CD4-positive, alpha-beta T cell (primary cell): ENCODE measurements around the gene R3HCC1L. TPM values are rescaled to one million over a fixed set of nuclear protein-coding genes. Genes with fewer than 3 reads are reported as not detected.
"Not testable (repeated sequence)": the region's sequence is repeated elsewhere in the genome, so short reads cannot be mapped to it uniquely, and the experiment has no call there.

Experiments used
- ATAC-seq: fragments of 200-7000 bp; cut with Tn5 transposase; one replicate; pipeline ENCODE4 v1.10.0; 2022; ENCODE audit warnings: mild to moderate bottlenecking; ENCODE audit not compliant: poor library complexity
- CTCF ChIA-PET: fragments of 350-600 bp; sonication (Branson Sonifier 250); formaldehyde crosslinking; loops from one replicate; lab custom pipeline; 2021; ENCODE audit warnings: antibody characterized with exemption, inconsistent platforms; lab: Charles Lee
- POLR2A ChIA-PET: fragments of 350-600 bp; sonication (Branson Sonifier 250); formaldehyde crosslinking; loops from one replicate; lab custom pipeline; 2021; ENCODE audit warnings: antibody characterized with exemption, inconsistent platforms; lab: Charles Lee
- DNase-seq, 14 experiments: peaks; one replicate each; pipeline ENCODE4 v3.0.0-alpha.2; 2013 to 2020; ENCODE audit warnings: mixed read lengths in 2 of 14
- H3K27ac ChIP-seq, 2 donors: one replicate each; pipeline versions ENCODE4 v1.5.1 to v1.7.0; 2013; ENCODE audit warnings: low read length in 2 of 2, low read depth in 1 of 2, mild to moderate bottlenecking in 1 of 2
- H3K27me3 ChIP-seq, 2 experiments: 1 replicate in 1 of 2; 2 replicates in 1 of 2; pipeline versions ENCODE4 v1.6.1 to v1.7.0; 2013; ENCODE audit warnings: low read length in 2 of 2, control low read depth in 1 of 2, mild to moderate bottlenecking in 1 of 2, moderate library complexity in 1 of 2; ENCODE audit not compliant: insufficient read depth in 2 of 2, control insufficient read depth in 1 of 2
- H3K36me3 ChIP-seq: one replicate; pipeline ENCODE4 v1.6.1; 2013; ENCODE audit warnings: low read length, control low read depth; ENCODE audit not compliant: insufficient read depth
- H3K4me1 ChIP-seq: one replicate; pipeline ENCODE4 v1.6.1; 2013; ENCODE audit warnings: low read length, control low read depth; ENCODE audit not compliant: insufficient read depth
- H3K4me3 ChIP-seq: one replicate; pipeline ENCODE4 v1.5.1; 2013; ENCODE audit warnings: mild to moderate bottlenecking, low read length, moderate library complexity
- H3K9me3 ChIP-seq, 2 experiments: 1 replicate in 1 of 2; 2 replicates in 1 of 2; pipeline versions ENCODE4 v1.6.1 to v1.7.0; 2013; ENCODE audit warnings: low read length in 2 of 2, mild to moderate bottlenecking in 2 of 2, control low read depth in 1 of 2, moderate library complexity in 1 of 2; ENCODE audit not compliant: control insufficient read depth in 1 of 2, insufficient read depth in 1 of 2
- H3K27ac Mint-ChIP-seq: one replicate; pipeline ENCODE4 v1.8.0; 2020; ENCODE audit warnings: mixed read lengths
- H3K27me3 Mint-ChIP-seq: one replicate; pipeline ENCODE4 v1.8.0; 2021; ENCODE audit warnings: mixed read lengths
- H3K36me3 Mint-ChIP-seq: one replicate; pipeline ENCODE4 v1.8.0; 2021; ENCODE audit warnings: low read depth, mixed read lengths
- H3K4me1 Mint-ChIP-seq: one replicate; pipeline ENCODE4 v1.8.0; 2021; ENCODE audit warnings: low read depth, mixed read lengths
- H3K4me3 Mint-ChIP-seq: one replicate; pipeline ENCODE4 v1.8.0; 2020; ENCODE audit warnings: mild to moderate bottlenecking, mixed read lengths
- H3K9me3 Mint-ChIP-seq: one replicate; pipeline ENCODE4 v1.8.0; 2020; ENCODE audit warnings: mixed read lengths
- intact Hi-C, 2 experiments: fragments of 100-400 bp; cut with DNase I in 1 of 2; cut with micrococcal nuclease in 1 of 2; formaldehyde crosslinking; loops; one replicate each; pipeline versions ENCODE4 v1.15.1 to v1.9.0; 2023 to 2025; cut with DNase I, micrococcal nuclease
- total RNA-seq, 174 experiments: library from RNA in 2 of 174; stranded (reverse) in 2 of 174; gene quantifications; one replicate each; pipeline ENCODE4 v1.2.3 and lab custom pipeline; 2021 to 2026
- TF ChIP-seq, protein P1 (sequence below): fragments of 200-600 bp; IDR thresholded peaks from one replicate; pipeline ENCODE4 v1.8.0; 2022; ENCODE audit warnings: antibody characterized with exemption, mild to moderate bottlenecking

Gene R3HCC1L
- total RNA-seq, 2 experiments from 2014 or later, result 12.7 to 13.7 TPM

DNA sequence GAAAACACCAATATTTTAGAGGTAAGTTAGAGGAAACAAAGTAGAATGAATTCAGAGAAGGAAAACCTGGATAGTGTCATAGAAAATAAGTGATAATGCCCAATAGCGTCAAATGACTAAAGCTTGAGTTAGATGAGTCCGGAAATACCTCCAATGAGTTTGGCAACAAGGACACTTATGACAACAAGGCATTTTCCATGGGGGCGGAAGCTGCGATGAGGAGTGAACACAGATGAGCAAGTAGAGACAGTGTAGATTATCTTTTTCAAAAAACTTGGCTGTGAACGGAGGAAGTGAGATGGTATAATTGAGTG, 383 bp upstream of the R3HCC1L start:
- ChIA-PET CTCF (no interaction called here), POLR2A (interaction anchor here (0.8 to 1.4 kb wide), 11 partner anchors 12 to 1598 kb away, joined by 3 to 8 read pairs (median 7); partner anchors contain the start of genes AVPI1, COX15, CUTC and GOLGA7B)
- Mint-ChIP-seq H3K9me3 (peaks cover 4% of the 10 kb centered on the region), H3K27ac (peak overlapping the region; percentile 96), H3K4me1 (peaks cover 43% of the 10 kb centered on the region), H3K27me3 (peaks cover under 1% of the 10 kb centered on the region), H3K36me3 (peaks cover 17% of the 10 kb centered on the region), H3K4me3 (peak overlapping the region; percentile 86)
- H3K4me1 ChIP-seq, result peaks cover 35% of the 10 kb centered on the region
- H3K4me3 ChIP-seq, result peak overlapping the region; percentile 96
- no peak for ATAC-seq
- H3K27ac ChIP-seq, result peak overlapping the region; percentile 87 to 97
- intact Hi-C loops, result loop anchor here (2.0 to 10.0 kb wide), 10 partner anchors 313 to 1598 kb away; partner anchors contain the start of genes ARHGAP19 (in 1 of the 2), AVPI1 (in 1 of the 2), COX15 (in 1 of the 2) and CUTC (in 1 of the 2)
- no peak for DNase-seq
- no peaks in the 10 kb centered on the region for H3K36me3 ChIP-seq
- TF ChIP-seq, protein P1, sequence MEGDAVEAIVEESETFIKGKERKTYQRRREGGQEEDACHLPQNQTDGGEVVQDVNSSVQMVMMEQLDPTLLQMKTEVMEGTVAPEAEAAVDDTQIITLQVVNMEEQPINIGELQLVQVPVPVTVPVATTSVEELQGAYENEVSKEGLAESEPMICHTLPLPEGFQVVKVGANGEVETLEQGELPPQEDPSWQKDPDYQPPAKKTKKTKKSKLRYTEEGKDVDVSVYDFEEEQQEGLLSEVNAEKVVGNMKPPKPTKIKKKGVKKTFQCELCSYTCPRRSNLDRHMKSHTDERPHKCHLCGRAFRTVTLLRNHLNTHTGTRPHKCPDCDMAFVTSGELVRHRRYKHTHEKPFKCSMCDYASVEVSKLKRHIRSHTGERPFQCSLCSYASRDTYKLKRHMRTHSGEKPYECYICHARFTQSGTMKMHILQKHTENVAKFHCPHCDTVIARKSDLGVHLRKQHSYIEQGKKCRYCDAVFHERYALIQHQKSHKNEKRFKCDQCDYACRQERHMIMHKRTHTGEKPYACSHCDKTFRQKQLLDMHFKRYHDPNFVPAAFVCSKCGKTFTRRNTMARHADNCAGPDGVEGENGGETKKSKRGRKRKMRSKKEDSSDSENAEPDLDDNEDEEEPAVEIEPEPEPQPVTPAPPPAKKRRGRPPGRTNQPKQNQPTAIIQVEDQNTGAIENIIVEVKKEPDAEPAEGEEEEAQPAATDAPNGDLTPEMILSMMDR, result no peak
- no peaks in the 10 kb centered on the region for H3K27me3 ChIP-seq
- no peaks in the 10 kb centered on the region for H3K9me3 ChIP-seq

DNA sequence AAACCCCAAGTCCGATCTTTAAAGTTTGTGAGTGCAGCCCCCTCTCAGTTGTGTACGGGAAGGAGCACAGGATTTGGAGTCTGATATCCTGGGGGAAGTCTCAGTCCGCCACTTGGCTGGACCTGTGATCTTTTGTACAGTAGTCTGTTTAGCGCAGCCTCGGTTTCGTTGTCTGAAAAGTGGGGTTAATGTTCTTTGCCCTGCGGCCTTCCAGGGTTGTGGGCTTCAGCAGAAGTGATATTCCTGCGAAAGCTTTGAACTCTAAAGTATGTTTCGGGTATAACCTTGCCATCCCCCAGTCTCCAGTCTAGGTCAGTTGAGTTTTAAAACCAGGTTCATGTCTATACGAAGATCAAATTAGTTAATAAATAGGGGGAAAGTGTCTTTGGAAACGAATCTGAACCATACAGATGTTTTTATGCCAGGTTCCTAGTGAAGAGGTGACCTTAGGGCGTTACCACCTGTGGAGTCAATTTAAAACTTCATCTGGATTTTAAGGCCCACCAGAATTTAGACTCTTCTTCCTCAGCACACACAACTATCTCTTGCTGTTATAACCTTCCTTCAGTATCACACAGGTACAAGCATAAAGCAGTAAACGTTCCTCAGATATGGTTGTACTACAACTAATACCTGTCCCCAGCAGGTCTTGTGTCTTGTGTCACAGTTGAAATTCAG, 904 bp downstream of the R3HCC1L start:
- H3K4me3 Mint-ChIP-seq, result peak overlapping the region; percentile 86
- peaks cover 55% of the 10 kb centered on the region for H3K4me1 Mint-ChIP-seq
- no peaks in the 10 kb centered on the region for H3K27me3 Mint-ChIP-seq
- ChIA-PET CTCF (no interaction called here), POLR2A (interaction anchor here (0.6 to 1.4 kb wide), 10 partner anchors 10 to 1597 kb away, joined by 3 to 8 read pairs (median 7); partner anchors contain the start of genes AVPI1, COX15, CUTC and GOT1)
- DNase-seq (peak in 1 of 14 experiments; percentile 5), ATAC-seq (no peak)
- peaks cover 4% of the 10 kb centered on the region for H3K9me3 Mint-ChIP-seq
- peaks cover 17% of the 10 kb centered on the region for H3K36me3 Mint-ChIP-seq
- no peaks in the 10 kb centered on the region for H3K27me3 ChIP-seq
- H3K27ac Mint-ChIP-seq, result peak overlapping the region; percentile 96
- TF ChIP-seq, protein P1, result no peak
- intact Hi-C loops, result loop anchor here (2.0 to 10.0 kb wide), 11 partner anchors 311 to 1551 kb away; partner anchors contain the start of genes GOT1 (in 2 of the 2), ARHGAP19 (in 1 of the 2), AVPI1 (in 1 of the 2) and HPS1 (in 1 of the 2)
- no peaks in the 10 kb centered on the region for H3K36me3 ChIP-seq
- peak overlapping the region; percentile 96 for H3K4me3 ChIP-seq
- peak overlapping the region; percentile 87 to 97 for H3K27ac ChIP-seq
- no peaks in the 10 kb centered on the region for H3K9me3 ChIP-seq
- peaks cover 35% of the 10 kb centered on the region for H3K4me1 ChIP-seq

DNA sequence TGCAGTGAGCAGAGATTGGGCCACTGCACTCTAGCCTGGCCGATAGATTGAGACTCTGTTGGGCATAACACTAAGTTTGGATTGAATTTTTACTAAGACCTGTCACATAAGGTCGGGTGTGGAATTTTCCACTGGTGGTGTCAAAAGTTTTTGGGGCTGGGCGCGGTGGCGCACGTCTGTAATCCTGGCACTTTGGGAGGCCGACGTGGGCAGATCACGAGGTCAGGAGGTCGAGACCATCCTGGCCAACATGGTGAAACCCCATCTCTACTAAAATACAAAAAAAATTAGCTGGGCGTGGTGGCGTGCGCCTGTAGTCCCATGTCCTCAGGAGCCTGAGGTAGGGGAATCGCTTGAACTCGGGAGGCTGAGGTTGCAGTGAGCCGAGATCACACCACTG, 2.3 kb downstream of the R3HCC1L start:
- ATAC-seq, H3K27me3 Mint-ChIP-seq, DNase-seq, CTCF ChIA-PET, H3K27me3 ChIP-seq, H3K27ac Mint-ChIP-seq, POLR2A ChIA-PET, H3K9me3 ChIP-seq, H3K36me3 ChIP-seq, H3K9me3 Mint-ChIP-seq, H3K4me3 ChIP-seq, H3K27ac ChIP-seq: not testable (repeated sequence)
- peaks cover 35% of the 10 kb centered on the region for H3K4me1 ChIP-seq
- Mint-ChIP-seq H3K4me3 (peak overlapping the region; percentile 63), H3K36me3 (peaks cover 17% of the 10 kb centered on the region), H3K4me1 (peaks cover 68% of the 10 kb centered on the region)
- intact Hi-C loops, result loop anchor here (5.0 to 10.0 kb wide), 9 partner anchors 452 to 1552 kb away; partner anchors contain the start of genes GOT1 (in 2 of the 2), ARHGAP19 (in 1 of the 2), AVPI1 (in 1 of the 2) and LCOR (in 1 of the 2)
